Measurements from ENCODE around the gene RPL35A.

The RPL35A gene

DNA sequence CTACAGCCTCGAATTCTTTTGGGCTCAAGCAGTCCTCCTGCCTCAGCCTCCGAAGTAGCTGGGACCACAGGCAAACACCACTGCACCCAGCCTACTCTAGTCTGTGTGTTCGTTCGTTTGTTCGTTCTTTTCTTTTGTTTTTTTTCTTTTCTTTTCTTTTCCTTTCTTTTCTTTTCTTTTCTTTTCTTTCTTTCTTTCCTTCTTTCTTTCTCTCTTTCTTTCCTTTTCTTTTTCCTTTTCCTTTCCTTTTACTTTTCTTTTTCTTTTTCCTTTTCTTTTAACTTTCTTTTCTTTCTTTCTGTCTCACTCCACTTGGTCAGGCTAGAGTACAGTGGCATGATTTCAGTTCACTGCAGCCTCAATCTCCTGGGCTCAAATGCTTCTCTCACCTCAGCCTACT lies 46.9 kb downstream of the RPL35A start:
- Histone ChIP-seq H3K27ac (ENCODE audit: low read depth, low read length) (no peak overlapping the region), H3K27me3 (ENCODE audit: control insufficient read depth in 1 of 2, insufficient read depth in 2 of 2, low read length in 2 of 2) (no peaks in the 10 kb centered on the region), H3K36me3 (ENCODE audit: control insufficient read depth in 1 of 2, insufficient read depth in 2 of 2, low read length in 2 of 2) (no peaks in the 10 kb centered on the region), H3K4me1 (ENCODE audit: control insufficient read depth in 1 of 2, insufficient read depth in 2 of 2, low read length in 2 of 2) (no peaks in the 10 kb centered on the region), H3K9me3 (ENCODE audit: control insufficient read depth in 1 of 2, low read length in 2 of 2) (no peaks in the 10 kb centered on the region), H3K9ac (ENCODE audit: low read depth in 1 of 2, low read length in 2 of 2) (no peak overlapping the region), H3K4me3 (ENCODE audit: low read depth in 1 of 2, low read length in 2 of 2) (no peak overlapping the region)

DNA sequence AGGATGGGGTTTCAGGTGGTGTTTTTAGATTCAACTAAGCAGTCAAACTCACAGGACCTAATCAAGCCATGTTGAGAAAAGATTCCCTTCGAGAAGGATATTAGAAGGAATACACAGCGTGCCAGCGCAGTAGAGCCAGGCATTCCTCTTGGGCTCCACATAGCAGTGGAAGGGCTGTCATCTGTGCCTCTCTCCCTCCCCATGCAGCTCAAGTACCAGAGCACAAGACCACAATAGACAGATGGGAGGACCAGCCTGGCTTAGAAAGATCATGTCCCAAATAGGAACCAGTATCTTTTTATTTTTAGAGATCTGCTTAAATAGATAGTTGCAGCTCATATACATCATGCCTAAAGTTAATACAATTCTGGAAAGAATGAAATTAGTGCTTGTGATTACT lies 47.9 kb downstream of the RPL35A start:
- H3K4me3 ChIP-seq (ENCODE audit: low read depth in 1 of 2, low read length in 2 of 2): no peak overlapping the region
- no peaks in the 10 kb centered on the region for H3K36me3 ChIP-seq (ENCODE audit: control insufficient read depth in 1 of 2, insufficient read depth in 2 of 2, low read length in 2 of 2)
- H3K4me1 ChIP-seq (ENCODE audit: control insufficient read depth in 1 of 2, insufficient read depth in 2 of 2, low read length in 2 of 2): no peaks in the 10 kb centered on the region
- H3K9me3 ChIP-seq (ENCODE audit: control insufficient read depth in 1 of 2, low read length in 2 of 2): no peaks in the 10 kb centered on the region
- no peak overlapping the region for H3K27ac ChIP-seq (ENCODE audit: low read depth, low read length)
- H3K9ac ChIP-seq (ENCODE audit: low read depth in 1 of 2, low read length in 2 of 2): no peak overlapping the region
- no peaks in the 10 kb centered on the region for H3K27me3 ChIP-seq (ENCODE audit: control insufficient read depth in 1 of 2, insufficient read depth in 2 of 2, low read length in 2 of 2)
